ENCODE data around the gene RNH1. TPM values are rescaled to one million over a fixed set of nuclear protein-coding genes. Genes with fewer than 3 reads are reported as not detected.

RNH1 gene
- total RNA-seq, 2 donors from 2014 or later: 97.8 to 153 TPM

- ATAC-seq (no peak), DNase-seq (peak in 1 of 4 donors; percentile 11)
- Histone ChIP-seq H3K36me3 (replicated peaks in 1 of 2; ENCODE audit: insufficient read depth in 1 of 2, low read depth in 2 of 2) (no peaks in the 10 kb centered on the region), H3K9me3 (no peaks in the 10 kb centered on the region), H3K27ac (no peak overlapping the region), H3K27me3 (no peaks in the 10 kb centered on the region), H3K4me3 (no peak overlapping the region), H3K4me1 (peaks cover 36% of the 10 kb centered on the region)
- intact Hi-C loops (cut with DNase I): no loop called here
- TF ChIP-seq CTCF (IDR thresholded peaks at IDR 0.05): no peak
- TF ChIP-seq POLR2A (IDR thresholded peaks at IDR 0.05): no peak
- WGBS, 2 donors: 84 to 90% methylated on average over 15 to 20 of the region's 20 CpGs
Measured at GRCh38 chr11:538431-539051, 31.5 kb upstream of the RNH1 start.

GRCh38 chr11:537622-538430, 30.8 kb upstream of the RNH1 start:
- ATAC-seq (no peak), DNase-seq (peak in 3 of 4 donors; percentile 7 to 16 (median 11))

GRCh38 chr11:536841-537621, 30.0 kb upstream of the RNH1 start, which contains the start of gene LRRC56:
TSS of gene LRRC56 (plus strand) at chr11:537527. CDS start at chr11:540685, 3,158 bp downstream.
- Histone ChIP-seq H3K4me3 (peak within 1 kb of the TSS in 1 of 2 donors; percentile 13), H3K36me3 (replicated peaks in 1 of 2; ENCODE audit: insufficient read depth in 1 of 2, low read depth in 2 of 2) (peaks cover 0 to 1% of the 10 kb centered on the region in 2 donors), H3K27me3 (no peaks in the 10 kb centered on the region), H3K9me3 (no peaks in the 10 kb centered on the region), H3K4me1 (peaks cover 36% of the 10 kb centered on the region), H3K27ac (peak within 1 kb of the TSS; percentile 85 to 92 (median 90))
- TF ChIP-seq CTCF (IDR thresholded peaks at IDR 0.05) (peak in 1 of 7 experiments; percentile 13), POLR2A (IDR thresholded peaks at IDR 0.05) (peak in 2 of 3 donors; percentile 44 to 61)
- peak; percentile 90 to 94 (median 94) for DNase-seq
- WGBS, 2 donors: 4% methylated on average over 91 of the region's 93 CpGs; no CpG with 5 or more reads in 1 of the 2 donors
- ATAC-seq: peak; percentile 66
- intact Hi-C loops (cut with DNase I): no loop called here

More at GRCh38 chr11:537622-538430, 30.8 kb upstream of the RNH1 start:
- Histone ChIP-seq H3K36me3 (replicated peaks in 1 of 2; ENCODE audit: insufficient read depth in 1 of 2, low read depth in 2 of 2) (no peaks in the 10 kb centered on the region), H3K4me1 (peaks cover 36% of the 10 kb centered on the region), H3K9me3 (no peaks in the 10 kb centered on the region), H3K4me3 (peak overlapping the region in 1 of 2 donors; percentile 13), H3K27me3 (no peaks in the 10 kb centered on the region), H3K27ac (peak overlapping the region in 2 of 4 donors; percentile 90 to 92)
- 30 to 60% methylated on average over 1 to 19 of the region's 19 CpGs for WGBS, 2 donors
- intact Hi-C loops (cut with DNase I): no loop called here
- TF ChIP-seq POLR2A (IDR thresholded peaks at IDR 0.05) (no peak), CTCF (IDR thresholded peaks at IDR 0.05) (peak in 1 of 7 experiments; percentile 7)

GRCh38 chr11:535519-536454, 28.7 kb upstream of the RNH1 start, which contains the start of gene HRAS:
TSS of gene HRAS (minus strand) at chr11:535576.
- Histone ChIP-seq H3K4me1 (peaks cover 36% of the 10 kb centered on the region), H3K27me3 (no peaks in the 10 kb centered on the region), H3K36me3 (replicated peaks in 1 of 2; ENCODE audit: insufficient read depth in 1 of 2, low read depth in 2 of 2) (peaks cover 0 to 1% of the 10 kb centered on the region in 2 donors), H3K27ac (peak within 1 kb of the TSS; percentile 85 to 92 (median 90)), H3K9me3 (no peaks in the 10 kb centered on the region), H3K4me3 (peak within 1 kb of the TSS; percentile 54 to 72)
- 4 to 20% methylated on average over 10 to 45 of the region's 97 CpGs for WGBS, 2 donors
- DNase-seq: peak; percentile 94 to 97 (median 96)
- TF ChIP-seq POLR2A (IDR thresholded peaks at IDR 0.05): peak; percentile 56 to 69 (median 69)
- TF ChIP-seq CTCF (IDR thresholded peaks at IDR 0.05): no peak
- intact Hi-C loops (cut with DNase I): no loop called here
- peak; percentile 91 for ATAC-seq

All from body of pancreas (tissue), 4 donors.